ENCODE measurements around the gene LEP. TPM values are rescaled to one million over a fixed set of nuclear protein-coding genes. Genes with fewer than 3 reads are reported as not detected.

Gene LEP
- total and polyA plus RNA-seq, 2 donors (not counting 1 experiment from before 2014, with no cell fraction given) = not detected

DNA sequence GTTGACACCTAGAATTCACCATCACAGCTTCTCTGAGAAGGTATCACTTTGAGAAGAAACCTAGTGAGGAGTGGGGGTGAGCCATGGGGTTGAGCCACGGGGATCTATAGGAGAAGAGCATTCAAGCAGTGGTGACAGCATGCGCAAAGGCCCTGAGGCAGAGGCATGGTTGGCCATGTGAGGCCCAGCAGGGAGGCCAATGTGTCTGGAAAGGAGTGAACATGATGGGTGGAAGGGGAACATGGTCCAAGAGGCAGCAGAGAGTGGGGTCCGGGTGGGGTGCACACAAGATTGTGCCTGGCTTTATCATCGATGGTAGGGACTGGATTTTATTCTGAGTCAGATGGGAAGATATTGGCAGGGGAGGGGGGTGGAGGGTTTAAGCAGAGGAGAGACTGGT lies 36.0 kb upstream of the LEP start:
- DNase-seq (no peak), ATAC-seq (ENCODE audit: low read depth) (no peak)
- 93% methylated on average over 3 of the region's 4 CpGs for WGBS (ENCODE audit: insufficient coverage)
- H3K9me3 Mint-ChIP-seq (ENCODE audit: insufficient read depth) = no peaks in the 10 kb centered on the region
- Histone ChIP-seq H3K9ac (ENCODE audit: low read length) (no peak overlapping the region), H3K4me1 (ENCODE audit: control insufficient read depth in 2 of 2, insufficient read depth in 2 of 2, low read length in 2 of 2) (peaks cover 19% of the 10 kb centered on the region in 2 donors), H3K27ac (ENCODE audit: low read length in 2 of 2) (no peak overlapping the region), H3K4me2 (replicated peaks; ENCODE audit: low read depth, low read length, poor library complexity, severe bottlenecking) (no peak overlapping the region), H3K27me3 (replicated peaks in 1 of 4; ENCODE audit: control extremely low read depth in 1 of 4, control insufficient read depth in 3 of 4, insufficient read depth in 4 of 4, low read length in 3 of 4) (peaks cover 0 to 35% (median 23%) of the 10 kb centered on the region in 4 experiments), H3K4me3 (ENCODE audit: control extremely low read depth in 1 of 5, extremely low read depth in 1 of 5, insufficient read depth in 1 of 5, low read depth in 2 of 5, low read length in 4 of 5) (no peak overlapping the region), H2AFZ (ENCODE audit: insufficient read depth, low read depth, low read length, poor library complexity, severe bottlenecking) (no peak overlapping the region), H3K79me2 (ENCODE audit: control insufficient read depth, insufficient read depth, low read length) (no peaks in the 10 kb centered on the region), H4K20me1 (ENCODE audit: control insufficient read depth, insufficient read depth, low read length, poor library complexity, severe bottlenecking) (no peaks in the 10 kb centered on the region), H3K36me3 (replicated peaks in 1 of 2; ENCODE audit: control extremely low read depth in 1 of 2, control insufficient read depth in 1 of 2, extremely low read depth in 1 of 2, insufficient read depth in 2 of 2, low read length in 1 of 2) (no peaks in the 10 kb centered on the region), H3K9me3 (ENCODE audit: control extremely low read depth in 1 of 3, control insufficient read depth in 2 of 3, insufficient read depth in 1 of 3, low read length in 2 of 3) (peaks cover 0 to 6% (median 0%) of the 10 kb centered on the region in 3 donors)
- ChIA-PET POLR2A (no interaction called here), CTCF (interaction anchor here (8.0 to 11.6 kb wide), 2 partner anchors 69 to 497 kb away, joined by 180 to 456 read pairs; no protein-coding TSS in a partner anchor)
- H3K27ac Mint-ChIP-seq = no peak overlapping the region
- H3K4me1 Mint-ChIP-seq = peaks cover 17% of the 10 kb centered on the region
- H3K27me3 Mint-ChIP-seq = peaks cover 50% of the 10 kb centered on the region
- H3K4me3 Mint-ChIP-seq = no peak overlapping the region
- intact Hi-C loops (cut with micrococcal nuclease) = loop anchor here (5.0 kb wide), 2 partner anchors 648 to 698 kb away; no protein-coding TSS in a partner anchor
- TF ChIP-seq, protein P1, sequence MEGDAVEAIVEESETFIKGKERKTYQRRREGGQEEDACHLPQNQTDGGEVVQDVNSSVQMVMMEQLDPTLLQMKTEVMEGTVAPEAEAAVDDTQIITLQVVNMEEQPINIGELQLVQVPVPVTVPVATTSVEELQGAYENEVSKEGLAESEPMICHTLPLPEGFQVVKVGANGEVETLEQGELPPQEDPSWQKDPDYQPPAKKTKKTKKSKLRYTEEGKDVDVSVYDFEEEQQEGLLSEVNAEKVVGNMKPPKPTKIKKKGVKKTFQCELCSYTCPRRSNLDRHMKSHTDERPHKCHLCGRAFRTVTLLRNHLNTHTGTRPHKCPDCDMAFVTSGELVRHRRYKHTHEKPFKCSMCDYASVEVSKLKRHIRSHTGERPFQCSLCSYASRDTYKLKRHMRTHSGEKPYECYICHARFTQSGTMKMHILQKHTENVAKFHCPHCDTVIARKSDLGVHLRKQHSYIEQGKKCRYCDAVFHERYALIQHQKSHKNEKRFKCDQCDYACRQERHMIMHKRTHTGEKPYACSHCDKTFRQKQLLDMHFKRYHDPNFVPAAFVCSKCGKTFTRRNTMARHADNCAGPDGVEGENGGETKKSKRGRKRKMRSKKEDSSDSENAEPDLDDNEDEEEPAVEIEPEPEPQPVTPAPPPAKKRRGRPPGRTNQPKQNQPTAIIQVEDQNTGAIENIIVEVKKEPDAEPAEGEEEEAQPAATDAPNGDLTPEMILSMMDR (IDR thresholded peaks at IDR 0.05) = no peak
- no peak for TF ChIP-seq EZH2 (IDR thresholded peaks at IDR 0.05; ENCODE audit: borderline replicate concordance, insufficient read depth, low read depth, low read length, poor library complexity, severe bottlenecking)

DNA sequence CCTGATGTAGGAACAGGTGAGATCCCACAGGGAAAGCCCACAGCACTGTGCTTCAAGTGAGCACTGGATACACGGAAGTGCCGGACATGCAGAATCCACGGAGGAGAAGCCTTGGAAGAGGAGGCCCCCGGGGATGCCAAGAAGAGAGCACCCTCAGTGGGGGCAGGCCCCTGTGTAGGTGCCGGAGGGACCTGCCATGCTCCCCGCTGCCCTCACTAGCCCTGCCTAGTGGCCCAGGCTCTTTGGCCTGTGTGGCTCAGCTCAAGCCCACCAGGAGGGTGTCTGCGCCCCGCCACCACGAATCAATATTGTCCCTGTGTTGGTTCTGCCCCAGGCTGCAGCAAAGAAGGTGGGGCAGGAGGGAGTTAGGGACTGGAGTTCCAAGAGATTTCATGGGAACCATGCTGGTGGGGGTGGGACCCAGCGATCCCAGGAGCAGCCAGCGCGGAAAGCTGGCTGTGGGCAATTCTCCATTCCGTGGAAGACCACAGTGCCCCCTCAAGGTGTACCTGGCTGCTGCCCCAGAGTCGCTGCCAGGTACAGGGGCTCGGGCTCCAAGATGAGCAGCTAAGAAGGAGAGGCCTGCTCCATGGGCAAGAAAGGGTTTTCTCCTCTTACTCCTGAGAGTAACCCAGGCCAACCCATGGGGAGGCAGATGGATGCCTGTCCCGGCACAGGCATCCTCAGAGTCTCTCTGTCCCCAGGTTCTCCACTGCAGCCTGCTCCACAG lies 34.9 kb upstream of the LEP start:
- DNase-seq = no peak
- Histone ChIP-seq H2AFZ (ENCODE audit: insufficient read depth, low read depth, low read length, poor library complexity, severe bottlenecking) (no peak overlapping the region), H3K9me3 (ENCODE audit: control extremely low read depth in 1 of 3, control insufficient read depth in 2 of 3, insufficient read depth in 1 of 3, low read length in 2 of 3) (peaks cover 0 to 3% (median 0%) of the 10 kb centered on the region in 3 donors), H3K4me2 (replicated peaks; ENCODE audit: low read depth, low read length, poor library complexity, severe bottlenecking) (no peak overlapping the region), H3K9ac (ENCODE audit: low read length) (no peak overlapping the region), H3K79me2 (ENCODE audit: control insufficient read depth, insufficient read depth, low read length) (no peaks in the 10 kb centered on the region), H4K20me1 (ENCODE audit: control insufficient read depth, insufficient read depth, low read length, poor library complexity, severe bottlenecking) (no peaks in the 10 kb centered on the region), H3K36me3 (replicated peaks in 1 of 2; ENCODE audit: control extremely low read depth in 1 of 2, control insufficient read depth in 1 of 2, extremely low read depth in 1 of 2, insufficient read depth in 2 of 2, low read length in 1 of 2) (no peaks in the 10 kb centered on the region), H3K4me1 (ENCODE audit: control insufficient read depth in 2 of 2, insufficient read depth in 2 of 2, low read length in 2 of 2) (peaks cover 14 to 16% of the 10 kb centered on the region in 2 donors), H3K27ac (ENCODE audit: low read length in 2 of 2) (no peak overlapping the region), H3K27me3 (replicated peaks in 1 of 4; ENCODE audit: control extremely low read depth in 1 of 4, control insufficient read depth in 3 of 4, insufficient read depth in 4 of 4, low read length in 3 of 4) (peaks cover 0 to 29% (median 20%) of the 10 kb centered on the region in 4 experiments), H3K4me3 (ENCODE audit: control extremely low read depth in 1 of 5, extremely low read depth in 1 of 5, insufficient read depth in 1 of 5, low read depth in 2 of 5, low read length in 4 of 5) (no peak overlapping the region)
- H3K9me3 Mint-ChIP-seq (ENCODE audit: insufficient read depth) = no peaks in the 10 kb centered on the region
- H3K27me3 Mint-ChIP-seq = peaks cover 45% of the 10 kb centered on the region
- H3K4me1 Mint-ChIP-seq = peaks cover 9% of the 10 kb centered on the region
- WGBS (ENCODE audit: insufficient coverage) = 93% methylated on average over 15 of the region's 16 CpGs
- POLR2A ChIA-PET = no interaction called here
- CTCF ChIA-PET = interaction anchor here (1.3 to 11.6 kb wide), 4 partner anchors 13 to 498 kb away, joined by 3 to 456 read pairs (median 92); no protein-coding TSS in a partner anchor
- intact Hi-C loops (cut with micrococcal nuclease) = loop anchor here (5.0 kb wide), 2 partner anchors 649 to 699 kb away; no protein-coding TSS in a partner anchor
- no peak for TF ChIP-seq EZH2 (IDR thresholded peaks at IDR 0.05; ENCODE audit: borderline replicate concordance, insufficient read depth, low read depth, low read length, poor library complexity, severe bottlenecking)
- no peak for ATAC-seq (ENCODE audit: low read depth)
- no peak overlapping the region for H3K4me3 Mint-ChIP-seq
- H3K27ac Mint-ChIP-seq = no peak overlapping the region

Data from B cell (primary cell).